ENCODE measurements around the gene SRSF8.

- TF ChIP-seq POLR2A (IDR thresholded peaks at IDR 0.05; ENCODE audit: low read length) (no peak), GATA1 (IDR thresholded peaks at IDR 0.05; ENCODE audit: low read depth, low read length) (no peak)
These were observed 41.5 kb downstream of the SRSF8 start for GRCh38 chr11:95108159-95108611.
